CD4-positive, alpha-beta T cell treated with Interleukin-17A for 1 hour (primary cell): ENCODE results near the gene ACSS1.

Experiments
- DNase-seq: peaks from one replicate; pipeline ENCODE4 v3.0.0-alpha.2; 2020

ACSS1 gene

DNA sequence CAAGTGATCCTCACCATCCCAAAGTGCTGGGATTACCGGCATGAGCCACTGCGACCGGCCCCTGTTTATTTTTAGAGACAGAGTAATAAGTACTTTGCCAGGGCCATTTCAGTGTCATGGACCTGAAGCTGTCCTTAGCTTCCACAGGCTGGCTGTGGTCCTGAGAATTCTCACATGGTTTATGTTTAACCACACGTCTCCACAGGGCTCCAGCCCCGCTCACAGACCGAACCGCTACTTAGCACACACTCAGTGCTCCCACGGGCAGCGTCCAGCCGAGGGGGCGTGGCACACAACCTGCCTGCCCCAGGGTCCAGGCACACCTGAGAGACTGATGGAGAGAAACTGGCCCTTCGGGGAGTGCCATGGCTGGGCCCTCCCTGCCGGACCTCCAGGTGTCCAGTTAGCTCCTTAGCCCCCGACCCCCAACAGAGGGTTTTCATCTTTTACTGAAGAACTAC lies 11.7 kb downstream of the ACSS1 start:
- DNase-seq, result no peak

DNA sequence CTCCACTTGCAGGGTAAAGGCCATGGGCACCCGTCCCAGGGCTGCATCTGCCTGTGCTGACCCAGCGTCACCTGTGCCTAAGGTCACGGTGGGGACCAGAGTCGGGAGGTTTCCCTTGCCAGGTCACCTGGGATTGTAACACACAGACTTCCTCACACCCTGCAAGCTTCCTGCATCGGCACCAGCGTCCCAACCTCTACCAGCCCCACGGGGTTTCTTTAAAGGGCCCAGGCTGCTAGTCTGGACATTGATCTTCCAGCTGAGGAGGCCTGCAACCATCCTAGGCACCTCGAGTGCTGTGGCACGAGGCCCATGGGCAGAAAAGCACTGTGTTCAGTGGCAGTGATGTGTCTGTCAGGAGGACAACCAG lies 12.6 kb downstream of the ACSS1 start:
- no peak for DNase-seq

DNA sequence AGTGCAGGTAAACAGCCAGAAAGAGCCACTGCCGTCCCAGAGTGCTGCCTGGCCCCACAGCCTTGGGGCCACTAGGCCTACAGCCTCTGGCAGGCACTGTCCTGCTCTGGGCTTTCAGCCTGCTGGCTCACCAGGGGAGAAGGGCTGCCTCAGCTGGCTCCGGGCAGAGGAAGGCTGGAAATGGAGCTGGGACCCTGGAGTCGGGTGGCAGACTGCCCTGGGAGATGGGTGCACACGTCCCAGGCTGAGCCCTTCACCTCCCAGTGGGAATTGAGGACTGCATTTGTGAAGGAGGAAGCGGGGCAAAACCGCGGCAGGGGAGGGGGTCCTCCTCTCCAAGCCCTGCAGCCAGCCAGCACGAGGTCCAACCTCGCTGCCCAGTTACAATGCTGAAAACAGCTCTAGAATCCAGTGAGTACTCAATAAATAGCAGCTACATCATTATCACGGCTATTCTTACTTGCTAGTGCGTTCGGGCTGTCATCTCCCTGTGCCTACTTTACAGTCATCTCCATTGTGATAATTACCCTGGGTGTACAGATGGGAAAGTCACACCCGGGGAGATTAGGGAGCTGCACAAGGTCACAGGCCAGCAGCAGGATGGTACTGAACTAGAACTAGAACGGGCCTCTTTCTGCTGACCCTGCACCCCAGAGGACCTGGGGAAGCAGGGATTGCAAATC lies 13.1 kb downstream of the ACSS1 start:
- no peak for DNase-seq

DNA sequence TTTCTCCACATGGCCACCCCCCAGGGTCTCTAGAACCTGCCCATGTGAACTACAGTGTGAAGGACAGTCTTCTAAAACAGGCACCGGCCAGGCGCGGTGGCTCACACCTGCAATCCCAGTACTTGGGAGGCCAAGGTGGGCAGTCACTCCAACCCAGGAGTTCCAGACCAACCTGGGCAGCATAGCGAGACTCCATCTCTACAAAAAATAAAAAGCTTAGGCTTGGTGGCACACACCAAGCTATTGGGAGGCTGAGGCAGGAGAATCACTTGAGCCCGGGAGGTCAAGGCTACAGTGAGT lies 13.7 kb downstream of the ACSS1 start:
- DNase-seq, result no peak

DNA sequence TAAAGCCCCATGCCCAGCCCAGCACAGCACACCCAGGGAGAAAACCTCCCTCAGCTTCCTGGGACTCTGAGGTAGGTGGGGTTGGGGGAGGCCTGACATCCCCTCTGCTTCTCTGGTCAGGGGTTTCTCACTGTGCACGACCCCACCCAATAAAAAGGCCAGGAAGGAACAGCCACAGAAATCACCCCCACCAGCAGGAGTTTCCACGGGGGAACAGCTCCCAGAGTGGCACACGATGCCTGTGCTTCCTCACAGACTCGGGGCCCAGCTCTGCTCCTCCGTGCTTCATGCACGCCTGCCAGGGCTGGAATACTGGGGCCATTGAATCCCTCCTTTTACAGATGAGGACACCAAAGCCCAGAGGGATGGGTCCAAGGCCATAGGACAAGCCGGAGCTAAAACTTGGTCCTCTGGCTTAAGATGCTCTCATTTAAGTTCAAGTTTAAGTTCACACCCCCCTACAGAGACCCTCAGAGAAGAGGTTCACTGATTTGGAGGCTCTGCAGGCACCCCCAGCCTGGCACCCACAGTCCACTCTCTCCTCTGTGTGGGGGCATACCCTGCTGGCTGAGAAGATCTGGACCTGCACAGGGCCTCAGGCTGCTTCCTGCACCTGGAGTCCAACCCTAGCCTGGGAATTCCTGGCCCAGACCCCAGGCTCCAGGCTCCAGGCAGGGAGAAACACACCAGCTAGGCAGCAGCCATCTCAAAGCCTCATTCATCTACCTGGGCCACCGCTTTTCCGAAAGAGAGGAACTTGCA lies 14.3 kb downstream of the ACSS1 start:
- no peak for DNase-seq

DNA sequence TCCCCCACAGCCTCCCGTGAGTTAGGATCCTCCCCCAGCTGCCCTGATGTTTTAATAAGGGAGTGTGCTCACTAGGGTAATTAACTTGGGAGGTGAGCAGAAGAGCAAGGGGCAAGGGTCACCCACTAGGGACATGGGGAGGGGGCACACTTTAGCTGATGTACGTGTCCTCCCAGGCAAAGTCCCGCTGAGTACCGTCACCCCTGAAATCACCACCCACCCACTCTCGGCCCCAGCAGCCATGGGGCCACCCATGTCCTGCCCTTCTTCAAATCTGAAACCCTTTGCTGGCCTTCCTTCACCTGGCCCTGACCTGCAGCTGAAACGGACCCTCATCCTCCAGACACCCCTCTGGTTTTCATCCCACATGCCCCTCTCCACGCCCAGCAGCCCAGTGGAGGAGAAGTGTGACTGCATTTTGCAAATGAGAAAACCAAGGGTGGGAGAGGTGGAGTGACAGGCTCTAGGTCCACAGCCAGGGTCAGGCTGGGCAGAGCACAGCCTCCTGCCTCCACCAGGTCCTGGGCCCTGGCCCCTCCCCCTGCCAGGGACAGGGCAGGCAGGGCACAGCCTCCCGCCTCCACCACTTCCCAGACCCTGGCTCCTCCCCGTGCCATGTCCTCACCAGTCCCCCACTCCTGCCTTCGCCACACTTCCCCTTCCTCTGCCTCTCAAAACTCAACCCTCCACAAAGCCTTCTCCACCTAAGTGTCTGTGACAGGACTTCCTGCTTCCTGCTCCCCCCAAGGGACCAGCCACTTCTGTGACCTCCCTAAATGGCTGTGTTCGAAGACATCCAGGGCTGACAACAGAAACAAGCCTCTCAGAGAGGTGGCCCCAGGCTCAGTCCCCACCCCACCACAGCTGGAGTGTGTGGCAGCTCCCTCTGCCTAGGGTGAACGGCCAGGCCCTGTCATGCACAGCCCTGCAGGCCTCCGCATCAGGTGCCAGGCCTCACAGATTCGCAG lies 15.1 kb downstream of the ACSS1 start:
- DNase-seq, result peak; percentile 62

DNA sequence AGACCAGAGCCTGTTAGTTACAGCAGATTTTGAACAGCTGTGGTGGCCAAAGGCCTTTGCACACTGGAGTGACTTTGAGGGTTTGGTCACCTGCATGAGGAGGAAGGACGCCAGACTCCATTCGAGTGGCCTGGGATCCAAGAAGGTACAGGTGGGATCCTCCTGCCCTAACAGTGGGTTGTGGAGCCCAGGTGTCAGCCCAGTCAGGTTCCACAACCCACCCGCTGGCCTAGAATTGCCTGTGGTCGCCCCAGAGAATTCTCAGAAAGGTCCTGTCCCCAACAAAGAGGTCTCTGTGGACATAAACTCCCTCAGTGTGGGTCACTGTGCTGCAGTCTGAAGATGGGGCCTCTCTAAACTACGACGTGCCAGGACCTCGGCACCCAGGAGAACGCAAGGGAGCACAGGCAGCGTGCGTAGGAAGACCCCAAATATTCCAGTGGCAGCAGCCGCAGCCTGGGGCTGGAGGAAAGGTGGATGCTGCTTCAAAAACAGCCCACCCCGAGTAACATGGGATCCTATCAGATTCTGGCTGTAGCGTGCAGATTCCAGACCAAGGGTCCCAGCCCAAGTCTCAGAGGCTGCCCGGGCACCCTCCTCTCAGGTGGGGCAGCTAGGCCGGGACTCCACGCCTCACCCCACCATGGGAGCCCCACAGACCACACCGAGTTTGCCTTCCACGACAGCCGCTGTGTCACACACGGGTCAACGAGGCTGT lies 16.0 kb downstream of the ACSS1 start:
- no peak for DNase-seq

DNA sequence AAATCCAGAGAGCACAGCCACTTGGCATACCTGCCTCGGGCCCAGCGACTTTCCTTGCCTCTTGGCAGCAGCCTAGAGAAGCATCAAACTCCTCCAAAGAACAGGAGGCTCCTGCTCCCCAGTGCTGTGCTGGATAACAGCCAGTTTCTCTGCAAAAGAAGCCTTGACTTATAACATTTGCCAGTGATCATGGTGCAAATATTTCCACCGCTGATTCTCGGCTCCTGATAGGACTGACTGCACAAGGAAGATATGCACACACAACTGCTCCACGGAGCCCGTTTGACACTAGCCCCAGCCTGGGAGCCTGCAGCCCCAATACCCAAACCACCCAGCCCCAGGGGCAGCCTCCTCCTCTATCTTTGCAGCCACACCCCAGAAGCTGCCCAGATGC lies 17.5 kb downstream of the ACSS1 start:
- no peak for DNase-seq

DNA sequence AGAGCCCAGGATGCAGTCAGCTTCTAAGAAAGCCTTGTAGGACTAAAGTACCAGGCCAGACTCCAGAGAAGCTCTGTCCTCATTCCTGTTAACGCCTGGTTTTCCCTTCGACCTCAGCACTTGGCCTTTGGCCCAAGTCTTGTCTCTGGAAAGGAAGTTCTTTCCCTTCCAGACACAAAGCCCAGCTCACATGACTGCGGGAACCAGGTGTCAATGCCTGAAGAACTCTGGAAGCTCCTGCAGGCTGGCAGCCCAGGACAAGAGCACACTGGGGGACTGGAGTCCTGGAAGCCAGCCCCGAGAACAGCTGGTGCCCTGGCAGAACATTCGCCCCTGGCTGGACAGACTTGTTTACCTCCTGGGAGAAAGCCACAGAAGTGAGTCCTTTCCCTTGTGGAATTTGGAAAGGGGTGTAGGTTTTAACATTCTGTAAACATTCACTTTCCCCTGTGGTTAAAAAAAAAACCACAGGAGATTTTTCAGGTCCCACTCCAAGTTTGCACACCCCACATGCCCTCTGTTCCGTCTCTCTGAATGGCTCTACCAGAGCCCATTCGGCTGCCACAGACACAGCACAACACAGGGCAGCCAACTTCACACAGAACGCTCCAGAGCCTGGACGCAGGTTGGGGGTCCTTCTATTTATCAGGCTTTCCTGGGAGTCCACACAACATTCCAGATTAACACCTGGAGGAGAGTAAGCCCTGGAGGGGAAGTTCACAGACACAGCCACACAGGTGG lies 18.1 kb downstream of the ACSS1 start:
- DNase-seq, result no peak

DNA sequence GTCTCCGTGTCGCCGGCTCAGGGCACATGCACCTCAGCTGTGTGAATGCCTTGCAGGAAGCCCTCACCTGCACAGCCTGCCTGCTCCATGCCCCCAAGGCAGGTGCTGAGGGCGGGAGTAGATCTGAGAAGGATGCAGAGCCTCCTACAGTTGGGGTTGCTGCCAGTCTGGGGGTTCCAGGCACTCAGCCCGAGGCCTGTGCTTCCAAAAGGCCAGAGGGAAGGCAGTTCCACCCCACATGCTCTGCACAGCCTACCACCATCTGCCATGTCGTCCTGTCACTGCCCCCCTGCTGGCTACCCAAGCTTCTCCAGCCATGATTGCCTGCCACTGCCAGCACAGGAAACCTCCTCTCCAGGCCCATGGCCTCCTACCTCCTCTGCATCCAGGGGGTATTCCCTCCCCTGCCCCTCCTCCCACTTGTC lies 19.3 kb downstream of the ACSS1 start:
- DNase-seq, result no peak

DNA sequence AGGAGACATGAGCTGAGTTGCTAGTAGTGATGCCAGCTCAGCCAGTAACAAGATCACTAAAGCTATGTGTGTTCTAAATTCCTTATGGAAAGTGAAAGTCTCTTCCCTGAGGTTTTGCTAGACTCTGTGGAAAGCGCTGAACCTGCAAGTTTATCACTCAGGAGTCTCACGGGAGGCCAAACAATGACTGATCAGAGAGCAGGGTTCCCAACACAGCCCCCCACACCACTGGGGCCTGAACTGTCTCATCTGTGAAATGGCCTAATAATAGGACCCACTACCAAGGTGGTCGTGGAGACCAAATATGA lies 19.9 kb downstream of the ACSS1 start:
- DNase-seq, result no peak

DNA sequence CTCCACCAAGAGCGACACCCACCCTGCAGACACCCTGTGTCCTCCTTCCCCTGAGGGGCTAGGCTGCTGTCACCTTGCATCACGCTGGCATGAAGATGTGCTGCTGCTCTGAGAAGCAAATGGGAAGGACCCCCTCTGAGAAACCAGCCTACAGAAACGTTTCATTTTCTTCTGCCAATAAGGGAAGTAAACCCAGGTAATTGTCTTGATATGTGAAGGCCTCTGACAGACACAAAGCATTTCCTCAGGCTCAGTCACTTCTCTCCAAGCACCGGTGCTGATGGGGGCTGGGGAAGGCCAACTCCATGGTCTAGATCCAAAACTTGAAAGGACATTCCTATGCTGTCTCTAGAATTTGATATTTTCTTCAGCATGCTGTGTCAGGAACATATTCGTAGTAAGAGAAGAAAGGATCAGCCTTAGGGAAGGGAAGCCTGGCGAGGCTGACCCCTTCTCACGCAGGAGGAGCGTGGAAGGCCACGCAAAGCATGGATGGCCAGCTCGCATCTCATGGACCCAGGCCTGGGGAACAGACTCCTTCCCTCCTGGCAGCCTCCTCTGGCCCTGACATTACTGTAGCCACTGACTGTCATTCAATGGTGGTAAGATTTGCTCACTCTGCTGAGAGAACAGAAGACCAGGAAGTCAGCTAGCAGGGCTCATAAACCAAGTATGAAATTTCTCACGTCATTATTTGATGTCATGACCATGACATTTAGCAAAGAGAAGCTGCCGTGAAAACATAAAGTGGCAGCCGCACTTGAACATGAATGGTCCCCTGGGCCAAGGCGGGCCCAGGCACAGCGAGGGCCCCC lies 20.4 kb downstream of the ACSS1 start:
- DNase-seq, result no peak

DNA sequence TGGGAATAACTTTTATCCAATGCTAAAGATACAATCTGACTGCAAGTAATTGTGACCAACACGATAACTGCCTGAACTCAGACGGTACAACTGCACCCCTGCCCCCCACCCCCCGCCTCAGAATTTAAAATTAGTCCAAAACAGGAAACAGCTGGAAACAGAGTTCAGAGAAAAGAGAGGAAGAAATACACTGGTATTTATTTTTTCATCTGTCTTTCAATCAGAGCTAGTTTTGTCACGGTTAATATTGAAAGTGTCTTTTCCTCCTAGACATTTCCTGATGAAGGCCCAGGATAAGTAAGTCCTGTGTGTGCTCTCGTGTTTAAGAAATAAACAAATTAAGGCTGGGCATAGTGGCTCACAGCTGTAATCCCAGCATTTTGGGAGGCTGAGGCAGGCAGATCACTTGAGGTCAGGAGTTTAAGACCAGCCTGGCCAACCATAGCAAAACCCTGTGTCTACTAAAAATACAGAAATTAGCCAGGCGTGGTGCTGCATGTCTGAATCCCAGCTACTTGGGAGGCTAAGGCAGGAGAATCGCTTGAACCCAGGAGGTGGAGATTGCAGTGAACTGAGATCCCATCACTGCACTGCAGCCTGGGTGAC lies 21.5 kb downstream of the ACSS1 start:
- no peak for DNase-seq

DNA sequence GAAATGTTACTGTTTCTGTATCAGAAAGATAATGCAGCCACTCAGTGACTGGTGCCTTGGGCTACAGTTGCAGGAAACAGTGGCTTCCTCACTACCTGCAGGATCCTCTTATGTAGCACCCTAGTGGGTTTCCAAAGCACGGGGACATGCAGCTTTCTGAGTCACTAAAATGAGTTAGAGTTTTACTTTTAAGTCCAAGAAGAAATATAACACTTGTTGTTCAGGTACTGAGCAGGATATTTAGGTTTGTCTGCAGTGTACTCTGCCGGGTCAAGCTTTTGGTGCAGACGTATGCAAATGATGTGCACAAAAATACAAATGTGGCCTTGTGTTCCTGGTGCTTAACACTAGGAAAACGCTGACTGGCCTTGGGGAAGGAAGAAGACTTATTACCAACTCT lies 22.0 kb downstream of the ACSS1 start:
- DNase-seq, result no peak

DNA sequence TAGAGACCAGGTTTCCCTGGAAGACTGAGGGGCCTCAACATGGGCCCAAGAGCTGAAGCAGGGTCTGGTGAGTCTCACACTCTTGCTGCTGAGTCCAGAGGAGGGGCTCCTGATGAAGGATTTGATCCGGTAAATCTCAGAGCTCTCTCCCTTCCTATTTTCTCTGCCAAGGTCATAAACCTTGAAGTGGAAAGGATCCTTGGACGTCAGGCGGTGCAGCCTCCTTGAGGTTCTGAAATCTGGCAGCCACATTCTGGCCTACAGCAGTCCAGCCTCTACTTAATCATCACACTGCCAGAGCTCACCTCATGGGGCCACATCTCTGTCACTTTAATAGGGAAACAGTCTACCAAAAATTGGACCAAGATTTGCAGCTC lies 24.0 kb downstream of the ACSS1 start:
- no peak for DNase-seq

DNA sequence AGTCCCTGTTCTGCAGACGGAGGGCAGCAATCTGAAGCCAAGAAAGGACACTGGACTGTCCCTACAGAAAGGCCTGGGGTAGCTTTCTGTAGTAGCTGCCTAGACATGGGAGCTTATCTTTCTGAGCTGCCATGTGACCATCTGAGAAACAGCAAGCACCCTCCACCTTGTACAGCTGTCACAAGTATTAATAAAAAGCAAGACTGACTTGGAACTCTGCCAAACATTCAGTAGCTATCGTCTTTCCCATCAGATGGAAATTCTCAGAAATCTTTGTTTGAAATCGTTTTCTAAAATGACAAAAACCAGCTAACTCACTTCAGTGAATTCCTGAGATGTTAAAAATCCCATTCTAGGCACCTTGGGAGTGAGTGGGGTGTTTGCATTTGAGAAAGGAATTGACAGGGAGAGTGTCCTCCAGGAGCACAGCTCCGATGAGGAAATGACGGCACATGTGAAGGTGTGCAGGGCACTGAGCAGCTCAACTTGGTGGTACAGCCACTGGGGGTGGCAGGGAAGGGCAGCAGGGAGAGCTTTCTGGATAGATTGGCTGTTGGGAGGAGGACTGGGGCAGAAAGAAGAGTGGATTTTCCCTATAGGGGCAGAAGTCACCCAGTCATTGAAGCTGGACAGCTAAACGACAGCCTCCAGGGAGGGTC lies 24.5 kb downstream of the ACSS1 start:
- no peak for DNase-seq

DNA sequence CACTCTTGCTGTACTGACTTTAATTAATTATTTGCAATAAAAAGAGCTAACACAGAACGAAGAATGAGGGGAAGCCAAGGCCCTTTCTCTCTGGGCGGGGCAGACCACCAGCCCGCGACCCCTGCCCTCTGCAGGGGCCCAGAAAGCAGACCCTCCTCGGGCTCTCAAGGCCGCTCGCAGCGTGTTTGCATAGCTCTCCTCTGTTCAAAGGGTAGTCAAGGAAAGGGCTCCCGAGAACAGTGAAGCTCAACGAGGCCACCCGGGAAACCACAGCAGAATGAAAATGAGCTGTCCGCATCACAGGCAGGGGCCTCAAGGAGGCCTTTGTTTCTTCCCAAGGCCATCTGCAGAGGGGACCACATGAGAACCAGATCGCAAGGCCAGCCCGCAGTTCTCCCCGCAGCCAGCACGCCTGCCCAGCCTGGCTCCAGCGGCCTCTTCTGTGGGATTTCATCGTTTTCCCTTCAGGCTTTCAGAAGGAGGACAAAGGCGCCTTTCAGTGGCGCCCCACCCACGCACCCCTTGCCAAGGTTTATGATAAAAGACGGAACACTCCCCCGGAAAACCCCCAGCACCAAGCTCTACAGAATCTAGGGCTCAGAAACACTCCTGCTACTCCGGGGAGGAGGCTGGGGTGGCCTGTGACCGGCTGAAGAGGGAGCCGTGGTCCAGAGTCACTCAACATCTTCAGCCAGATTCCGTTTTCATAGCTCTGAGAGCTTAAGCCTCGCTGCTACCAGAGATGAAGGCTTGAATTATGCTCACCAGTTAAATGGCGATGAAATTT lies 25.3 kb downstream of the ACSS1 start:
- DNase-seq, result no peak

DNA sequence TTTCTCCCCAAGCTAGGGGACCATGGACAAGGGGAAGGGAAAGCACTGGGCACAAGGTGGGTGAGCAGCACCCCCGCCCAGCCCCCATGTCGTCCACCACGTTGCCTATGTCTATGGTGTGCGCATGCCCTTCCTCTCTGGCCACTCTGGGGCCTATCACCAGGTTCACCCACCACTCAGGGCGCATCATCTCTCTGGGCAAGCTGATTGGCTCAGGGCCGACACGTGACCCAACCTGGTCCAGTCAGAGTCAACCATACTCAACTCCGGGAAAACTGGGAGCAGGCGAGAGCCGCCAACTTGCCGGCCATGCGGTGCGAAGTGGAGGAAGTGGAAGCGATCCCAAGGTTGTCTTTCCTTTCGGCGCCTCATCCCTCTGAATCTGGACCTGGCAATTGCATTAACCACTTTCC lies 25.9 kb downstream of the ACSS1 start:
- DNase-seq, result no peak

DNA sequence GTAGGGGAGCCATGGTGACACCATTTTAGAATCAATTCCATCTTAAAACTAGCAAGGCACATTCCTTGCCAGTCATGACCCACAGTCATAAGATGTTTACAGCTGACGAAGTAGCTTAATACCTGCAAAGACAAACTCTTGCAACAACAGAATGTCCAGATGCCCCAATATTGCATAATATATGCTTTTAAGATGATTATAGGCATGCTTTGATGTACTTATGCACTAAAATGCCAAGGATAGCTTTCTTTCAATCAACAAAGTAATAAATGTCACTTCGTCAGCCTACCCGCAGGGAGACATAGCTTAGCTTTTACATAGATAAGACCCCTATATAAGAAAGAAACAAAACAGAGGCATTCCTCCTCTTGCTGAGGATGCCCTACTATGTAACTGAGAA lies 26.7 kb downstream of the ACSS1 start:
- no peak for DNase-seq
